Stimulated activated CD4-positive, alpha-beta T cell treated with anti-CD3 and anti-CD28 coated beads, Interleukin-4, amount 100 ng/mL, for 24 hours (primary cell): ENCODE results near the gene CAMTA1.
"Not testable (repeated sequence)": the region's sequence is repeated elsewhere in the genome, so short reads cannot be mapped to it uniquely, and the experiment has no call there.

Source experiments
- DNase-seq: peaks from one replicate; pipeline ENCODE4 v3.0.0-alpha.2; 2020

CAMTA1 gene

GRCh38 chr1:6912518-6912917 is 127.3 kb downstream of the CAMTA1 start:
- DNase-seq = no peak

GRCh38 chr1:6913086-6913485 is 127.8 kb downstream of the CAMTA1 start:
- no peak for DNase-seq

GRCh38 chr1:6914706-6915105 is 129.5 kb downstream of the CAMTA1 start:
- DNase-seq = no peak

- no peak for DNase-seq
Observed at GRCh38 chr1:6915999-6916565, 130.8 kb downstream of the CAMTA1 start.

DNA sequence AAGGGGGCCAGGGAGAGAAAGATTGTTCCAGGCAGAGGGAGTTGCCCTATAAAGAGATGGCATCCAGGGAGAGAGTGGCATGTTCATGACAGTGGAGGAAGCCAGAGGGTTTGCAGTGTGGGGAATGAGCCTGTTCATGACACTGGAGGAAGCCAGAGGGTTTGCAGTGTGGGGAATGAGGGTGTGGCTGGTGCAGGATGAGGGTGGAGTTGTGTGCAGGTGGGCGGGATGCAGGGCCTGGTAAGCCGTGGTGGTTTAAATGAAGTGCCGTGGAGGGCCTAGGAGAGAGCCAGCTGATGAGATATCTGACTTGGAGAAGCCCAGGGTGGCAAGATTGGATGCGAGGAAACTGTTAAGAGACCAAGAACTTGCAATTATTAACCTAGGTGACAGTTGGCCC is 131.8 kb downstream of the CAMTA1 start:
- DNase-seq = no peak

DNA sequence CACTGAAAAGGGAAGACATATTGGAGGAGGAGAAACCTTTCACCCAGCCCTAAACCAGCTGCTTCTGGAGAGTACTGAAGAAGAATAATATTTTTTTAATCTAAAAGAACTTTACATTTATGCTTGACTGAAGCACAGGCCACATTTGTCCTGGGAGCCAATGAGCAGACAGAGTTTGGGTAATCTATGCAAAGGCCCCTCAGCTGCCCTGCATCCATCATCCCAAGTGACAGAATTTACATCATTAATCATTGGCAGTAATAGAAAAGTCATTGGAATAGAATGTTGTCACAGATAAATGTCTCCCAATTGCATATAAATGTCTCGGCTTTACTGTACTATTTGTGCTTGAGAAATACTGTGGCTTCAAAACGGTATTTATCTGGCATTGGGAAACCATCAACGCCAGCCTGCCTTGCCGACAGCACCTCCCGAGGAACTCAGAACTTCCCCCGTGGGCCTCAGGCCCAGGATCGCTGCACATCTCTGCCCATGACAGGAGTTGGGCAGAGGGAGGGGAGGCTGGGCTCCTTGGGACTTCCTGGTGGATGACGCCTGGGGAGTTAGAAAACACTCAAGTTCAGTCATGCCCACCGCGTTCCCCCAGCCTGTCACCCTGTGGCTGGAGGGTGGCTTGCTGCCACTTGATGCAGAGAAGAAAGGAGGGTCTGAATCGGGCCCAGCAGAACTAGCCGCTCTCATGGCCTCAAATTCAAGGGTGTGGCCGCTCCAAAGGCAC is 133.1 kb downstream of the CAMTA1 start:
- no peak for DNase-seq

GRCh38 chr1:6918925-6919511 is 133.8 kb downstream of the CAMTA1 start:
- DNase-seq = no peak

GRCh38 chr1:6921506-6921905 is 136.3 kb downstream of the CAMTA1 start:
- not testable (repeated sequence) for DNase-seq

- DNase-seq = no peak
Observed at GRCh38 chr1:6922096-6922931, 137.1 kb downstream of the CAMTA1 start.

DNA sequence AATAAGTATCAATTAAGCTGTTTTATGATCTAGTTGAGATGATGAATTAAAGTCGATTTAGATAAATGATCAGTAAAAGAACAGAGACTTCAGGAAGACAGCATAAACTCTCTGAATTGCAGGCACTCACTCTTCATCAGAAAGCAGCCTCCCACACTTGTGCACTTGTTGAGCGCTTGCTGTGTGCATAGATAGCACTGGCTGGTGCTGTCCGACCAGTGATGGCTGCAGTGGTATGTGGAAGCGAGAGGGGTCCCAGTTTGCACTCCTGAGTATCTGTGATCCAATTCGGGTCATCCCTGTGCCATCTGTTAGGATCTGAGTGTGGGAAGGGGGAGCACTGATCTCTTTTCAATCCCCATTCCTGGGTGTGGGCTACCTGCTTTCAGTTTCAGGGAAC is 137.8 kb downstream of the CAMTA1 start:
- DNase-seq = no peak

DNA sequence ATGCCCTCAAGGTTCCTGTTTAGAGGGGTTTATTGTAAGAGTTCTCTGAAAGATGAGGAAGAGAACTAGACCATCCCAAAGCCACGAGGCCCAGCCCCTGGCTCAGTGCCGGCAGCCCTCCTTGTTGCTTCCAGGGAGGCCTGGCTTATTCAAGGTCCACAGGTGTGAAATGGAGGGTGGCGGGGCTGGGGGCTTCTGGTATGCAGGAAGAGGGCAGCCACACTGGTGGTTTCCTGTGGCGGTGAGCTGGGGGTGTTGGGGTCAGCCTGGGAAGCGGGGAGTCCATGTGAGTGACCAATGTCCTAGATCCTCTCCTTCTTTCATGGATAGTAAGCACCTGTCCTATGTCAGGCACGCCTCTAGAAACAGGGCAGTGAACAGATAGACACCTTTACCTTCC is 138.2 kb downstream of the CAMTA1 start:
- no peak for DNase-seq

GRCh38 chr1:6923955-6924881 is 139.0 kb downstream of the CAMTA1 start:
- DNase-seq = no peak

DNA sequence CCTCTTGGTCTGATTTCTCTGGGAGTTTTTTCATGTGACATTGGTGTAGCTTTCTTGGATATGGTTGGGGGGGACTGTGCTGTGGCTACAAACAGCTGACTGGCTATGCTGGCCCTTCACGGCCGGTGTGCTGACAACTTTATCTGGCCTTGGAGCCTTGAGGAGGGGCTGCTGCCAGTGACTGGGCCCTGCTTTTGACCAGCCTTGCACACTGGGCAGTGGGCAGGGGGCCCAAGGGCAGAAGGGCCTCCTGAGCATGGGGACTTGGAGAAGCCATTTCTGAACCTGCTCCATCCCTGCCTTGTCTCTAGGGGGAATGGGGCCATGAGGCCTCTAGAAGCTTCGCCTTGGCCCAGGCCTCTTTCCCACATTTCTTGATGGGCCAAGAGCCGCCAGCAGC is 139.6 kb downstream of the CAMTA1 start:
- DNase-seq = no peak

DNA sequence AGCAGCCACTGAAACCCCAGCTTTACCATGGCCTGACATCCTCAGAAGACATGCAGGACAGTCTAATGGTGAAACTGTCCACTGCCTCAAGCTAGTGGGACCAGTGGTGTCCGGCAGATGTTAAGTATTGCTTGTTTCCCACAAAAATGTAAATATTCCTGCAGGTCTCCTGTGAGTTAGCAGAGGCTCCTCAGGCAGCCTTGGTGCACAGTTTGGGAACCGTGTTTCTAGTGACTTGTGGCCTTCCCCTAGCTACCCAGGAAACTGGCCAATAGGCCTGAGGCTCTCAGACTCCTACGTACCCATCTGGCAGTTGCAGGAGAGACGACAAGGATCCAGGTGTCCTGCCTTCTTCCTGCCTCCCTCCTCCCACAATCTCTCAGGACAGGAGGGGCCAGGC is 142.4 kb downstream of the CAMTA1 start:
- no peak for DNase-seq

DNA sequence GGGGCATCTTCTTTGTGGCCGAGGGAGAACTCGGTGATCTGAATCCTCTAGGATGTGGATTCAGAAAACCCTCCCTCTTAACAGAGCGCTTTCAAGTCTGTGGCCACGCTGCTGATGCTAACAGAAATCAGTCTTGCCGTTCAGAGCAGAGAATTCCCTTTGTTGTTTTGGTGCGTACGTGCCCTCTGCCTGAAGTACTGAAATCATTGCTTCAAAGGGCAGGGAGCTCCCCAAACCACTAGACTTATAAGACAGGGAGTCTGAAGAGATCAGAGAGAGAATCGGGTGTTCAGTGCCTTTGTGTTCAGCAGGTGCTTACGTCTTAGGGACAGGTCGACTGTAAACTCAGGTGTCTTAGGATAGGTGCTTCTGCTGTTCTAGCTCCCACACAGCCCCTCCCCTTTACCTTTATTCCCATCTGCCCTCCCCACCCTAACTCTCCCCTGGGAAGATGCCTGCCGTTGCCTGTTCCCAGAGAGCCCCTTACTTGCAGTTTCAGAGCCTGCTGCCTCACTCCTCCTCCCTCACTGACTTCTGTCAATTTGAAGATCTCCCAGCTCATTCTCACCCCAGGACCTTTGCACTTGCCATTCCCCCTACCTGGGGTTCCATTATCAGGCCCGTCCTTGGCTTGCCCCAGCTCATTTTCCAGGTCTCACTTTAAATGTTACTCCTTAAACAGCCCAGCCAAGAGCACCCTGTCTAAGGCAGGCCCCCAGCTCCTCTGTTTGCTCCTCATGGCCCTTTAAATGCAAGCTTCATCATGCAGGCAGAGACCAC is 143.0 kb downstream of the CAMTA1 start:
- no peak for DNase-seq

DNA sequence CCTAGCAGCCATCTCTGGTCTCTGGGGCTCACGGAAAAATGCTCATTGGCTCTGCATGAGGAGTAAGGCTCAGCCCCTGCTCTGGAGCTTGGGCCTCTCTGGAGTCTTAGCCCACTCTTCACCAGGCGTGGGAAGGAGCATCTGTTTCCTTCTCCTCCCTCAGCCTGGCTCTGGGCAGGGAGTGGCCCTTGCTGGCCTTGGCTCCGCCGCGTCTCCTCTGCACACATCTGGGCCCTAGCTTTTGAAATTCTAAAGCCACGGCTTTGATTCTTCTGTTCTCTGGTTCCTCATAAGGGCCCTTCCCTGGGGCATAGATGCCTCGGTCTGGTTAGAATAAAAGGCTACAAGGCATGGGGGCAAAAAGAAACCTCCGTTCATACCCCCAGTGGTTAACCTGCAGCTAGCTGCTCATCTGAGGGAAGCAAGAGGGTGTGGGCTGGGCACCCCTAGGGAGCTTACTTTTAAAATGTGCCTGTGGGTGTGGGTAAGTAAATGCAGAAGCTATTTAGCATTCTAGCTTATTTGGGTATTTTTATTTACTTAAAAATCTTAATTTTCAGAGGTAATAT is 145.6 kb downstream of the CAMTA1 start:
- DNase-seq = no peak

DNA sequence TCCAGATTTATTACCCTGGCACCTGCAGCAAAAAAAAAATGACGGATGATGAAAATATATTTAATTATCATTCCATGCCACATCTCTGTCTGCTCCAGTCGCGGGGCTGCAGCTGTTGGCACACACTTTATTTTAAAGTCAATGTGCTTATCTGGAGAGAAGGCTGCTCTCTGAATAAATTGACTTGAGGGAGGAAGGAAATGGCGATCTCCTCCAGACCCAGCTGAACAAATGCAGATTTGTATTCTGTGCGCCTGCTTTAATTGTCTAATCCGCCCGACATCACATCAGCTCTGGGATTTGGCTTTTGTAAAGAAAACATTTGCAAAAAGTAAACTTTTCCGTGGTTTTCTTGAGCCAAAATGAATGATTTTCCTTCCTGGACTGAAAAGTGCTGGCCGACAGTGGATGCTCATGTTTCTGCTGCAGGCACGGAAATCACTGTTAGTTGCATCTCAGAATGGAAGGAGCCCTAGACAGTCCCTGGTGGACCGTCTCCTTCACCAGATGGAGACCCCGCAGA is 150.2 kb downstream of the CAMTA1 start:
- DNase-seq = no peak

DNA sequence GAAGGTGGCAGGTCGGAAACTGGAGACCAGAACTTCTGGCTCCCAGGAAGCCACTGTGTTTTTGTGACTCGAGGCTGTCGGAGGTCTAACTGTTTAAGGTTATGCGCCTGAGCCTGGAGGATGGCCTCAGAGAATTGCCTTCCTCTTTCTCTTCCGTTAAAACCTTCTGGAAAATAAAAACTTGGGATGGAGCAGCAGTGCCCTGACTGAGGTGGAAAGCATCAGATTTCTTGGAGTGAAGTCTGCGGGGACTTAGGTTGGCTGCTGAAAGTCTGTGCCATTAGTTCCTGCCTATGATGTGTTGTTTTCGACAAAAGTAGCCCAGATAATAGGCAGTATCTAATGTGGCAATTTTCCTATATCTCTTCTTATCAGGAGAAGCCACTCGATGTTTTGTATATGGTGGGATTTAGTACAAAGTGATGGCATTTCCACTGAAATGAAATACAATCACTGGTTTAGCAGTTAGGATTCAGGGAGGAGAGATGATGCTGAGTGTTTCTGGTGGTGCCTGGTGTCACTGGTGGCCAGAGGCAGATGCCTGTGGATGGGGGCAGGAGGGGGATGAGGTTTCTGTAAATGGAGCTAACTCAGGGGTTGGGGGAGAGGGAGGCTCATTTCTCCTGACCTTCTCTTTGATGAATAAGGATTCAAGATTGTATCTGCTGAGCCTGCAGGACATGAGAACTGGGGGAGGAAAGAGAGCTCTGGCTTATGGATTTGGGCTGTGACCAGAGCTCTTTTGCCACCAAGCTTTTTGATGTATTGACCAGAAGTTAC is 150.8 kb downstream of the CAMTA1 start:
- DNase-seq = no peak

GRCh38 chr1:6937048-6937447 is 151.8 kb downstream of the CAMTA1 start:
- no peak for DNase-seq

DNA sequence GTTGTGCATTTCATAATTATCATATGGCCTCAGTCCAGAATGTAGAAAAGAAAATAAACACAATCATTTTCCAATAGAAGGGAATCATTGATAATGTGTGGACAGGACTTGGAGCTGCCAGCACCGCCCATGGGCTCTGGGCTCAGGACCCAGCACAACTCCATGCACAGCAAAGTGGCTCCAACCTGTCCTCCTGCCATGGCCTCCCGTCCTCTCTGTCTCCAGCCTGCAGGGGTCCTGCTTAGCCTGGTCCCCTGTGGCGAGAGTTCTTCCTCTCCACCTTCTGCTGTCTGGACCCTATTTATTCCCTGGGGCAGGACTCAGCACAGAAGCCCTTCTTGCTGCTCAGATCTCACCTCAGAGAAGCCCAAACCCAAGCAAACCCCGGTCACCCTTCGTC is 154.1 kb downstream of the CAMTA1 start:
- DNase-seq = no peak
